ENCODE results near the gene PKNOX2. TPM values are rescaled to one million over a fixed set of nuclear protein-coding genes. Genes with fewer than 3 reads are reported as not detected.

Gene PKNOX2
- total and polyA plus RNA-seq, 10 of the 15 experiments (the other 5 are each of a cell fraction or from before 2014, with no cell fraction given) = not detected

DNA sequence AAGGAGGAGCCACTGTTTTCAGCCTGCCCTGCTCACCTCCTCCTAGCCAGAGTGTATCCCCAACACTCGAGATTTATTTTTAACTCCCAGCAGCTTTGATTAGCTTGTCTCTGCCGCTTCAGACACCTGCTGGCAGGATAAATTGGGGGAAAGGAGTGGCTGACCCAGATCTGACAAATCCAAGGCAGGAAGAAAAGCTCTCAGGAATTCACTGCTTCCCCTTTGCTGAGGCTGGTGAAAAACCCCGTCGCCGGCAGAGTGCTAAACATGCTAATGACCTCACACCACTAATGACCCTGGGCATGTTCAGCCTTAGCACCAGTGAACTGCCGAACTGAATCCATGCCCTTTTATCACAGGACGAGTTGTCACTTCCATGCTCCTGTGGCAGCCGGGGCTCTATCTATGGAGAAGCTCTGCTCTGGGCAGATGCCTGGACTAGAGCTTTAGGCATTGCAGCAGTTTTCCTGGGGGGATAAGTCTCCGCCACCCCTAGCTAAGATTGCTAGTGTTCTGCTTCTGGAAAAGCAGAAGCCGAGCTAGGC lies 279.3 kb downstream of the PKNOX2 start:
- SMC1A ChIA-PET (ENCODE audit: uncharacterized antibody, unreplicated experiment) = interaction anchor here (0.8 kb wide), 1 partner anchor 15 kb away, joined by 3 read pairs; no protein-coding TSS in a partner anchor
- POLR2A ChIA-PET = no interaction called here
- TF ChIP-seq IKZF1 (conservative IDR thresholded peaks at IDR 0.05) (no peak), CBX5 (IDR thresholded peaks at IDR 0.05; ENCODE audit: low read depth) (no peak), CREB1 (IDR thresholded peaks at IDR 0.05; ENCODE audit: low read depth) (no peak), ZNF207 (IDR thresholded peaks at IDR 0.05; ENCODE audit: borderline replicate concordance) (no peak), HDGF (IDR thresholded peaks at IDR 0.05) (no peak), PAX8 (IDR thresholded peaks at IDR 0.05) (no peak), CHD1 (IDR thresholded peaks at IDR 0.05; ENCODE audit: low read depth, low read length) (no peak), CHD4 (IDR thresholded peaks at IDR 0.05) (no peak)
- TF ChIP-seq, protein P1, sequence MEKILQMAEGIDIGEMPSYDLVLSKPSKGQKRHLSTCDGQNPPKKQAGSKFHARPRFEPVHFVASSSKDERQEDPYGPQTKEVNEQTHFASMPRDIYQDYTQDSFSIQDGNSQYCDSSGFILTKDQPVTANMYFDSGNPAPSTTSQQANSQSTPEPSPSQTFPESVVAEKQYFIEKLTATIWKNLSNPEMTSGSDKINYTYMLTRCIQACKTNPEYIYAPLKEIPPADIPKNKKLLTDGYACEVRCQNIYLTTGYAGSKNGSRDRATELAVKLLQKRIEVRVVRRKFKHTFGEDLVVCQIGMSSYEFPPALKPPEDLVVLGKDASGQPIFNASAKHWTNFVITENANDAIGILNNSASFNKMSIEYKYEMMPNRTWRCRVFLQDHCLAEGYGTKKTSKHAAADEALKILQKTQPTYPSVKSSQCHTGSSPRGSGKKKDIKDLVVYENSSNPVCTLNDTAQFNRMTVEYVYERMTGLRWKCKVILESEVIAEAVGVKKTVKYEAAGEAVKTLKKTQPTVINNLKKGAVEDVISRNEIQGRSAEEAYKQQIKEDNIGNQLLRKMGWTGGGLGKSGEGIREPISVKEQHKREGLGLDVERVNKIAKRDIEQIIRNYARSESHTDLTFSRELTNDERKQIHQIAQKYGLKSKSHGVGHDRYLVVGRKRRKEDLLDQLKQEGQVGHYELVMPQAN (conservative IDR thresholded peaks at IDR 0.05) = no peak
- TF ChIP-seq, protein P2, sequence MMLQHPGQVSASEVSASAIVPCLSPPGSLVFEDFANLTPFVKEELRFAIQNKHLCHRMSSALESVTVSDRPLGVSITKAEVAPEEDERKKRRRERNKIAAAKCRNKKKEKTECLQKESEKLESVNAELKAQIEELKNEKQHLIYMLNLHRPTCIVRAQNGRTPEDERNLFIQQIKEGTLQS (IDR thresholded peaks at IDR 0.05; ENCODE audit: borderline replicate concordance, extremely low read depth, low read depth, low read length) = no peak
- TF ChIP-seq, protein P3, sequence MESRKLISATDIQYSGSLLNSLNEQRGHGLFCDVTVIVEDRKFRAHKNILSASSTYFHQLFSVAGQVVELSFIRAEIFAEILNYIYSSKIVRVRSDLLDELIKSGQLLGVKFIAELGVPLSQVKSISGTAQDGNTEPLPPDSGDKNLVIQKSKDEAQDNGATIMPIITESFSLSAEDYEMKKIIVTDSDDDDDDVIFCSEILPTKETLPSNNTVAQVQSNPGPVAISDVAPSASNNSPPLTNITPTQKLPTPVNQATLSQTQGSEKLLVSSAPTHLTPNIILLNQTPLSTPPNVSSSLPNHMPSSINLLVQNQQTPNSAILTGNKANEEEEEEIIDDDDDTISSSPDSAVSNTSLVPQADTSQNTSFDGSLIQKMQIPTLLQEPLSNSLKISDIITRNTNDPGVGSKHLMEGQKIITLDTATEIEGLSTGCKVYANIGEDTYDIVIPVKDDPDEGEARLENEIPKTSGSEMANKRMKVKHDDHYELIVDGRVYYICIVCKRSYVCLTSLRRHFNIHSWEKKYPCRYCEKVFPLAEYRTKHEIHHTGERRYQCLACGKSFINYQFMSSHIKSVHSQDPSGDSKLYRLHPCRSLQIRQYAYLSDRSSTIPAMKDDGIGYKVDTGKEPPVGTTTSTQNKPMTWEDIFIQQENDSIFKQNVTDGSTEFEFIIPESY (IDR thresholded peaks at IDR 0.05) = no peak
- TF ChIP-seq, protein P4, sequence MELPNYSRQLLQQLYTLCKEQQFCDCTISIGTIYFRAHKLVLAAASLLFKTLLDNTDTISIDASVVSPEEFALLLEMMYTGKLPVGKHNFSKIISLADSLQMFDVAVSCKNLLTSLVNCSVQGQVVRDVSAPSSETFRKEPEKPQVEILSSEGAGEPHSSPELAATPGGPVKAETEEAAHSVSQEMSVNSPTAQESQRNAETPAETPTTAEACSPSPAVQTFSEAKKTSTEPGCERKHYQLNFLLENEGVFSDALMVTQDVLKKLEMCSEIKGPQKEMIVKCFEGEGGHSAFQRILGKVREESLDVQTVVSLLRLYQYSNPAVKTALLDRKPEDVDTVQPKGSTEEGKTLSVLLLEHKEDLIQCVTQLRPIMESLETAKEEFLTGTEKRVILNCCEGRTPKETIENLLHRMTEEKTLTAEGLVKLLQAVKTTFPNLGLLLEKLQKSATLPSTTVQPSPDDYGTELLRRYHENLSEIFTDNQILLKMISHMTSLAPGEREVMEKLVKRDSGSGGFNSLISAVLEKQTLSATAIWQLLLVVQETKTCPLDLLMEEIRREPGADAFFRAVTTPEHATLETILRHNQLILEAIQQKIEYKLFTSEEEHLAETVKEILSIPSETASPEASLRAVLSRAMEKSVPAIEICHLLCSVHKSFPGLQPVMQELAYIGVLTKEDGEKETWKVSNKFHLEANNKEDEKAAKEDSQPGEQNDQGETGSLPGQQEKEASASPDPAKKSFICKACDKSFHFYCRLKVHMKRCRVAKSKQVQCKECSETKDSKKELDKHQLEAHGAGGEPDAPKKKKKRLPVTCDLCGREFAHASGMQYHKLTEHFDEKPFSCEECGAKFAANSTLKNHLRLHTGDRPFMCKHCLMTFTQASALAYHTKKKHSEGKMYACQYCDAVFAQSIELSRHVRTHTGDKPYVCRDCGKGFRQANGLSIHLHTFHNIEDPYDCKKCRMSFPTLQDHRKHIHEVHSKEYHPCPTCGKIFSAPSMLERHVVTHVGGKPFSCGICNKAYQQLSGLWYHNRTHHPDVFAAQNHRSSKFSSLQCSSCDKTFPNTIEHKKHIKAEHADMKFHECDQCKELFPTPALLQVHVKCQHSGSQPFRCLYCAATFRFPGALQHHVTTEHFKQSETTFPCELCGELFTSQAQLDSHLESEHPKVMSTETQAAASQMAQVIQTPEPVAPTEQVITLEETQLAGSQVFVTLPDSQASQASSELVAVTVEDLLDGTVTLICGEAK (IDR thresholded peaks at IDR 0.05; ENCODE audit: borderline replicate concordance) = no peak
- TF ChIP-seq, protein P5, sequence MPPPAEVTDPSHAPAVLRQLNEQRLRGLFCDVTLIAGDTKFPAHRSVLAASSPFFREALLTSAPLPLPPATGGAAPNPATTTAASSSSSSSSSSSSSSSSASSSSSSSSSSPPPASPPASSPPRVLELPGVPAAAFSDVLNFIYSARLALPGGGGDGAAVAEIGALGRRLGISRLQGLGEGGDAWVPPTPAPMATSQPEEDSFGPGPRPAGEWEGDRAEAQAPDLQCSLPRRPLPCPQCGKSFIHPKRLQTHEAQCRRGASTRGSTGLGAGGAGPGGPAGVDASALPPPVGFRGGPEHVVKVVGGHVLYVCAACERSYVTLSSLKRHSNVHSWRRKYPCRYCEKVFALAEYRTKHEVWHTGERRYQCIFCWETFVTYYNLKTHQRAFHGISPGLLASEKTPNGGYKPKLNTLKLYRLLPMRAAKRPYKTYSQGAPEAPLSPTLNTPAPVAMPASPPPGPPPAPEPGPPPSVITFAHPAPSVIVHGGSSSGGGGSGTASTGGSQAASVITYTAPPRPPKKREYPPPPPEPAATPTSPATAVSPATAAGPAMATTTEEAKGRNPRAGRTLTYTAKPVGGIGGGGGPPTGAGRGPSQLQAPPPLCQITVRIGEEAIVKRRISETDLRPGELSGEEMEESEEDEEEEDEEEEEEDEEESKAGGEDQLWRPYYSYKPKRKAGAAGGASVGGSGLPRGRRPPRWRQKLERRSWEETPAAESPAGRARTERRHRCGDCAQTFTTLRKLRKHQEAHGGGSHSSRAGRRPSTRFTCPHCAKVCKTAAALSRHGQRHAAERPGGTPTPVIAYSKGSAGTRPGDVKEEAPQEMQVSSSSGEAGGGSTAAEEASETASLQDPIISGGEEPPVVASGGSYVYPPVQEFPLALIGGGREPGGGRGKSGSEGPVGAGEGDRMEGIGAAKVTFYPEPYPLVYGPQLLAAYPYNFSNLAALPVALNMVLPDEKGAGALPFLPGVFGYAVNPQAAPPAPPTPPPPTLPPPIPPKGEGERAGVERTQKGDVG (CRISPR knock-in tag; IDR thresholded peaks at IDR 0.05) = no peak

More for the DNA sequence above, 279.3 kb downstream of the PKNOX2 start:
- intact Hi-C loops (cut with micrococcal nuclease; ENCODE audit: unreplicated experiment) = no loop called here
- CTCF ChIA-PET = interaction anchor here (1.3 to 2.4 kb wide), 3 partner anchors 9 to 20 kb away, joined by 3 to 11 read pairs (median 4); no protein-coding TSS in a partner anchor
- Histone ChIP-seq H4K20me1 (ENCODE audit: control insufficient read depth, insufficient read depth) (no peaks in the 10 kb centered on the region), H3K27me3 (replicated peaks in 1 of 2; ENCODE audit: control insufficient read depth in 2 of 2, insufficient read depth in 2 of 2, low read length in 1 of 2) (no peaks in the 10 kb centered on the region), H3K4me1 (ENCODE audit: control insufficient read depth, insufficient read depth, low read length) (no peaks in the 10 kb centered on the region), H3K79me2 (ENCODE audit: control insufficient read depth, insufficient read depth, low read length) (no peaks in the 10 kb centered on the region), H3K9ac (ENCODE audit: control insufficient read depth, insufficient read depth, low read length) (no peak overlapping the region), H3K4me2 (ENCODE audit: control insufficient read depth, insufficient read depth) (no peak overlapping the region), H3K27ac (ENCODE audit: control insufficient read depth, insufficient read depth) (no peak overlapping the region), H2AFZ (ENCODE audit: control insufficient read depth, low read depth, low read length) (no peak overlapping the region), H3K36me3 (ENCODE audit: control insufficient read depth in 2 of 2, insufficient read depth in 2 of 2, low read length in 1 of 2) (no peaks in the 10 kb centered on the region; a peak in 1 of 4 replicates), H3K9me3 (replicated peaks; ENCODE audit: control insufficient read depth, insufficient read depth, low read length) (no peaks in the 10 kb centered on the region), H3K4me3 (no peak overlapping the region)
- no TSS peak for BruUV-seq (replicated peaks)
- no peak for FAIRE-seq
- 10% methylated on average over 10 of the region's 10 CpGs for WGBS (ENCODE audit: insufficient coverage, insufficient replicate concordance, low lambda C conversion rate, missing lambda C conversion rate)
- no peak for ATAC-seq
- no peak for DNase-seq (ENCODE audit: low read depth, low spot score)
- in situ Hi-C loops (cut with MboI) = no loop called here
- RAD21 ChIA-PET (ENCODE audit: unreplicated experiment) = no interaction called here

Data from GM12878 (cell line).